SIG-M5 treated with dmso at 0.1 percent for 504 hours (cell line): ENCODE measurements around the gene LDB2.

ENCODE experiments used
- DNase-seq: peaks from one replicate; lab custom pipeline; 2025; ENCODE audit not compliant: unreplicated experiment; lab: John Stamatoyannopoulos, UW

The LDB2 gene

GRCh38 chr4:16726368-16727050, 171.9 kb downstream of the LDB2 start:
- DNase-seq, result no peak

- DNase-seq, result no peak
Observed at GRCh38 chr4:16725252-16725651, 173.2 kb downstream of the LDB2 start.

GRCh38 chr4:16722416-16722815, 176.0 kb downstream of the LDB2 start:
- DNase-seq, result no peak

GRCh38 chr4:16721613-16722291, 176.7 kb downstream of the LDB2 start:
- no peak for DNase-seq

GRCh38 chr4:16720761-16721160, 177.7 kb downstream of the LDB2 start:
- DNase-seq, result no peak

- no peak for DNase-seq
Observed at GRCh38 chr4:16717266-16717970, 181.0 kb downstream of the LDB2 start.

GRCh38 chr4:16715482-16715881, 183.0 kb downstream of the LDB2 start:
- no peak for DNase-seq

GRCh38 chr4:16714191-16714590, 184.3 kb downstream of the LDB2 start:
- no peak for DNase-seq

GRCh38 chr4:16713696-16714095, 184.7 kb downstream of the LDB2 start:
- DNase-seq, result no peak

GRCh38 chr4:16713271-16713670, 185.2 kb downstream of the LDB2 start:
- DNase-seq, result no peak

GRCh38 chr4:16710198-16710597, 188.2 kb downstream of the LDB2 start:
- DNase-seq, result no peak

GRCh38 chr4:16707874-16708273, 190.6 kb downstream of the LDB2 start:
- no peak for DNase-seq

- DNase-seq, result no peak
Observed at GRCh38 chr4:16706251-16706650, 192.2 kb downstream of the LDB2 start.

- DNase-seq, result no peak
Observed at GRCh38 chr4:16705341-16705740, 193.1 kb downstream of the LDB2 start.

GRCh38 chr4:16704489-16704888, 194.0 kb downstream of the LDB2 start:
- DNase-seq, result no peak

GRCh38 chr4:16695896-16696295, 202.5 kb downstream of the LDB2 start:
- DNase-seq, result no peak

- DNase-seq, result no peak
Observed at GRCh38 chr4:16694884-16695276, 203.6 kb downstream of the LDB2 start.

- no peak for DNase-seq
Observed at GRCh38 chr4:16694173-16694883, 204.1 kb downstream of the LDB2 start.

- no peak for DNase-seq
Observed at GRCh38 chr4:16693641-16694040, 204.8 kb downstream of the LDB2 start.

- no peak for DNase-seq
Observed at GRCh38 chr4:16692961-16693506, 205.4 kb downstream of the LDB2 start.

- no peak for DNase-seq
Observed at GRCh38 chr4:16692524-16692923, 205.9 kb downstream of the LDB2 start.
